Type B pancreatic cell (in vitro differentiated cells): ENCODE measurements around the gene POLDIP3. TPM values are rescaled to one million over a fixed set of nuclear protein-coding genes. Genes with fewer than 3 reads are reported as not detected.
"Not testable (repeated sequence)": the region's sequence is repeated elsewhere in the genome, so short reads cannot be mapped to it uniquely, and the experiment has no call there.

Experiments
- DNase-seq: peaks from one replicate; pipeline ENCODE4 v3.0.0; 2021; ENCODE audit warnings: mixed read lengths; ENCODE audit not compliant: unreplicated experiment; ENCODE audit errors: extremely low spot score
- H3K27ac Mint-ChIP-seq: 2 replicates; pipeline ENCODE4 v1.8.0; 2021; ENCODE audit warnings: mild to moderate bottlenecking, mixed read lengths
- H3K27me3 Mint-ChIP-seq: 2 replicates; pipeline ENCODE4 v1.8.0; 2021; ENCODE audit warnings: mixed read lengths
- H3K36me3 Mint-ChIP-seq: 2 replicates; pipeline ENCODE4 v1.8.0; 2021; ENCODE audit warnings: mixed read lengths
- H3K4me1 Mint-ChIP-seq: one replicate; pipeline ENCODE4 v1.8.0; 2021; ENCODE audit warnings: mixed read lengths; ENCODE audit not compliant: unreplicated experiment
- H3K4me3 Mint-ChIP-seq: 2 replicates; pipeline ENCODE4 v1.8.0; 2021; ENCODE audit warnings: mild to moderate bottlenecking, mixed read lengths
- H3K9me3 Mint-ChIP-seq: 2 replicates; pipeline ENCODE4 v1.8.0; 2021; ENCODE audit warnings: mixed read lengths
- total RNA-seq: library from RNA; stranded (reverse); gene quantifications from 2 replicates; pipeline ENCODE4 v1.2.1, GENCODE V29; 2021; ENCODE audit warnings: low replicate concordance
- TF ChIP-seq, protein P1 (sequence below): fragments of 200-600 bp; sonication (generic); conservative IDR thresholded peaks from 2 replicates; pipeline ENCODE4 v1.5.0; 2021; ENCODE audit warnings: antibody characterized with exemption, mild to moderate bottlenecking

POLDIP3 gene
- total RNA-seq, 1 donor from 2014 or later = 86.9 TPM

GRCh38 chr22:42574046-42574445 lies 40.6 kb downstream of the POLDIP3 start:
- not testable (repeated sequence) for H3K9me3 Mint-ChIP-seq, H3K4me3 Mint-ChIP-seq, DNase-seq, H3K27ac Mint-ChIP-seq, H3K27me3 Mint-ChIP-seq, H3K36me3 Mint-ChIP-seq, H3K4me1 Mint-ChIP-seq

DNA sequence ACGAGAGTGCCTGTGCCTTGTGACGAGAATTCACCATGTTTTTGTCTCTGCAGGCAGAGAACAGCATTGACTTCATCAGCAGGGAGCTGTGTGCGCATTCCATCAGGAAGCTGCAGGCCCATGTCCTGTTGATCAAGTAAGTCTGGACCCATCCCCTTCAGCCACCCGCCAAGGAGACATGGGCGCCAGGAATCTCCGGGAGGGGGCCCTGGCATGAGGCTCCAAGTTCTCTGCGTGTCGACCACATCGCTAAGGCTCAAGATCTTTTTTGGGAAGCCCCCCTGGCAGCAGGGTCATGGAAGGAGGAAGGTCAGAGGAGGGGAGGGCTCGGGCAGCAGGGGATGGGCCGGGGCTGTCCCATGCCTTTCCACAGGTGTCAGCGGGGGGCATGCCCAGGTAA lies 43.6 kb downstream of the POLDIP3 start:
- not testable (repeated sequence) for DNase-seq, H3K9me3 Mint-ChIP-seq, H3K4me1 Mint-ChIP-seq, H3K4me3 Mint-ChIP-seq, H3K27me3 Mint-ChIP-seq, H3K36me3 Mint-ChIP-seq, H3K27ac Mint-ChIP-seq

DNA sequence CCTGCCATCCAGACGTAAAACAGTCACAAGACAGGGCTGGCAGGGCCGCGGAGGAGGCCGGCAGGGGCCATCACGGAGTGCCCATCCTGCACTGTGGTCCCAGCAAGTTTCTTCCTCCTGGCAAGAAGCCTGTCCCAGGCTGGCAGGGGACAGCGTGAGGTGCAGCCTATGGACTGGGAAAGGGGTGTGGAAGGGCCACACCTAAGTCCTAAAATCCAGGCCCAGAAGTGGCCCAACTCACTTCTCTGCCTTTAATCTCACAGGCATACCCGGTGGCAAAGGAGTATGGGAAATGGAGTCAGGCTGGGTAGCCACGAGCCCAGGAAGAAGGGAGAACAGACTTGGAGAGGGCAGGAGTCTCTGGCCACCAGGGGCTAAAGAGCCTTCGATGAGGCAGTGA lies 44.1 kb downstream of the POLDIP3 start:
- H3K27me3 Mint-ChIP-seq = not testable (repeated sequence)

DNA sequence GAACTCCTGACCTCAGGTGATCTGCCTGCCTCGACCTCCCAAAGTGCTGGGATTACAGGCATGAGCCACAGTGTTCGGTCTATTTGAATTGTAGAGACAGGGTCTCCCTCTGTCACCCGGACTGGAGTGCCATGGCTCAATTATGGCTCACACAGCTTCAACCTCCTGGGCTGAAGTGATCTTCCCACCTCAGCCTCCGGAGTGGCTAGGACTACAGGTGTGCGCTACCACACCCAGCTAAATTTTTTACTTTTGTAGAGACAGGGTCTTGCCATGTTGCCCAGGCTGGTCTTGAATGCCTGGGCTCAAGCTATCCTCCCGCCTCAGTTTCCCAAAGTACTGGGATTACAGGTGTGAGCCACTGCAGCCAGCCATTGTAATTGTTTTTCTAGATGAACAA lies 46.7 kb downstream of the POLDIP3 start:
- not testable (repeated sequence) for H3K27ac Mint-ChIP-seq, H3K9me3 Mint-ChIP-seq, H3K4me3 Mint-ChIP-seq, H3K4me1 Mint-ChIP-seq, H3K36me3 Mint-ChIP-seq, H3K27me3 Mint-ChIP-seq, DNase-seq

More for the DNA sequence above, 44.1 kb downstream of the POLDIP3 start:
- H3K27ac Mint-ChIP-seq, DNase-seq, H3K9me3 Mint-ChIP-seq, H3K4me1 Mint-ChIP-seq, H3K4me3 Mint-ChIP-seq, H3K36me3 Mint-ChIP-seq: not testable (repeated sequence)

- Mint-ChIP-seq H3K9me3 (no peaks in the 10 kb centered on the region), H3K36me3 (peaks cover 4% of the 10 kb centered on the region), H3K4me3 (no peak overlapping the region), H3K27me3 (no peaks in the 10 kb centered on the region), H3K4me1 (peaks cover 9% of the 10 kb centered on the region), H3K27ac (no peak overlapping the region)
- DNase-seq = no peak
- TF ChIP-seq, protein P1, sequence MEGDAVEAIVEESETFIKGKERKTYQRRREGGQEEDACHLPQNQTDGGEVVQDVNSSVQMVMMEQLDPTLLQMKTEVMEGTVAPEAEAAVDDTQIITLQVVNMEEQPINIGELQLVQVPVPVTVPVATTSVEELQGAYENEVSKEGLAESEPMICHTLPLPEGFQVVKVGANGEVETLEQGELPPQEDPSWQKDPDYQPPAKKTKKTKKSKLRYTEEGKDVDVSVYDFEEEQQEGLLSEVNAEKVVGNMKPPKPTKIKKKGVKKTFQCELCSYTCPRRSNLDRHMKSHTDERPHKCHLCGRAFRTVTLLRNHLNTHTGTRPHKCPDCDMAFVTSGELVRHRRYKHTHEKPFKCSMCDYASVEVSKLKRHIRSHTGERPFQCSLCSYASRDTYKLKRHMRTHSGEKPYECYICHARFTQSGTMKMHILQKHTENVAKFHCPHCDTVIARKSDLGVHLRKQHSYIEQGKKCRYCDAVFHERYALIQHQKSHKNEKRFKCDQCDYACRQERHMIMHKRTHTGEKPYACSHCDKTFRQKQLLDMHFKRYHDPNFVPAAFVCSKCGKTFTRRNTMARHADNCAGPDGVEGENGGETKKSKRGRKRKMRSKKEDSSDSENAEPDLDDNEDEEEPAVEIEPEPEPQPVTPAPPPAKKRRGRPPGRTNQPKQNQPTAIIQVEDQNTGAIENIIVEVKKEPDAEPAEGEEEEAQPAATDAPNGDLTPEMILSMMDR = no peak
Observed at GRCh38 chr22:42565956-42566355, 48.7 kb downstream of the POLDIP3 start.

GRCh38 chr22:42564699-42565098 lies 50.0 kb downstream of the POLDIP3 start:
- TF ChIP-seq, protein P1 = no peak
- H3K27me3 Mint-ChIP-seq = no peaks in the 10 kb centered on the region
- no peak for DNase-seq
- no peaks in the 10 kb centered on the region for H3K9me3 Mint-ChIP-seq
- peaks cover 4% of the 10 kb centered on the region for H3K36me3 Mint-ChIP-seq
- H3K4me1 Mint-ChIP-seq = peaks cover 12% of the 10 kb centered on the region
- no peak overlapping the region for H3K27ac Mint-ChIP-seq
- no peak overlapping the region for H3K4me3 Mint-ChIP-seq

GRCh38 chr22:42563943-42564342 lies 50.7 kb downstream of the POLDIP3 start:
- DNase-seq, H3K4me3 Mint-ChIP-seq, H3K36me3 Mint-ChIP-seq, H3K27ac Mint-ChIP-seq, H3K9me3 Mint-ChIP-seq, H3K27me3 Mint-ChIP-seq: not testable (repeated sequence)
- peaks cover 12% of the 10 kb centered on the region for H3K4me1 Mint-ChIP-seq

GRCh38 chr22:42562684-42563083 lies 52.0 kb downstream of the POLDIP3 start:
- TF ChIP-seq, protein P1 = no peak

More at GRCh38 chr22:42562684-42563083, 52.0 kb downstream of the POLDIP3 start:
- peaks cover 4% of the 10 kb centered on the region for H3K36me3 Mint-ChIP-seq
- no peaks in the 10 kb centered on the region for H3K9me3 Mint-ChIP-seq
- no peaks in the 10 kb centered on the region for H3K27me3 Mint-ChIP-seq
- peak overlapping the region; percentile 57 for H3K4me3 Mint-ChIP-seq
- DNase-seq = no peak
- H3K4me1 Mint-ChIP-seq = peaks cover 12% of the 10 kb centered on the region
- peak overlapping the region; percentile 58 for H3K27ac Mint-ChIP-seq
